Upper lobe of left lung (tissue), 6 donors: Measurements from ENCODE around the gene MISP. TPM values are rescaled to one million over a fixed set of nuclear protein-coding genes. Genes with fewer than 3 reads are reported as not detected.

Experiments used
- ATAC-seq, 2 donors: fragments of 200-7000 bp; cut with Tn5 transposase; one replicate each; pipeline ENCODE4 v1.9.1; 2022; ENCODE audit warnings: mild to moderate bottlenecking in 2 of 2, moderate library complexity in 2 of 2; ENCODE audit not compliant: low FRiP score in 2 of 2
- DNase-seq, 2 donors: peaks; one replicate each; pipeline ENCODE4 v3.0.0-alpha.2; 2019 to 2020
- H3K27ac ChIP-seq, 4 donors: fragments of 200-600 bp; sonication (generic); one replicate each; pipeline ENCODE4 v1.5.1; 2016 to 2019
- H3K27me3 ChIP-seq, 4 donors: fragments of 200-600 bp; sonication (generic); one replicate each; pipeline ENCODE4 v1.5.1; 2017 to 2019
- H3K36me3 ChIP-seq, 4 donors: fragments of 200-600 bp; sonication (generic); one replicate each; pipeline ENCODE4 v1.5.1; 2016 to 2019
- H3K4me1 ChIP-seq, 4 donors: fragments of 200-600 bp; sonication (generic); one replicate each; pipeline ENCODE4 v1.5.1; 2018 to 2019
- H3K4me3 ChIP-seq, 4 donors: fragments of 200-600 bp; sonication (generic); one replicate each; pipeline ENCODE4 v1.5.1; 2017 to 2019; ENCODE audit warnings: mild to moderate bottlenecking in 2 of 4, moderate library complexity in 1 of 4
- H3K9me3 ChIP-seq, 4 donors: fragments of 200-600 bp; sonication (generic); one replicate each; pipeline ENCODE4 v1.5.1; 2018 to 2019
- CTCF ChIP-seq, 6 experiments: fragments of 450-650 bp in 4 of 6; fragments of 200-600 bp in 2 of 6; sonication (generic) in 2 of 6; IDR thresholded peaks; one replicate each; pipeline ENCODE4 v1.5.1; 2016 to 2019; ENCODE audit warnings: antibody characterized with exemption in 6 of 6
- EP300 ChIP-seq, 4 donors: sonication (generic); formaldehyde crosslinking; IDR thresholded peaks; one replicate each; pipeline ENCODE4 v1.5.1; 2017; ENCODE audit warnings: antibody characterized with exemption in 4 of 4, control low read depth in 2 of 4
- POLR2A ChIP-seq, 4 donors: fragments of 450-650 bp; IDR thresholded peaks; one replicate each; pipeline ENCODE4 v1.5.1; 2016 to 2017; ENCODE audit warnings: antibody characterized with exemption in 4 of 4, mild to moderate bottlenecking in 2 of 4
- POLR2AphosphoS5 ChIP-seq, 2 donors: sonication (generic); formaldehyde crosslinking; IDR thresholded peaks; one replicate each; pipeline ENCODE4 v1.5.1; 2017; ENCODE audit warnings: antibody characterized with exemption in 2 of 2
- WGBS, 2 donors: methylation state at CpG; one replicate each; pipeline ENCODE4 v1.1.5; 2017 to 2018; 5-methylcytosine and 5-hydroxymethylcytosine counted together
- total RNA-seq, 6 donors: library from RNA; depleted of rRNA in 4 of 6; stranded (reverse); fragments of >200 nt in 4 of 6; gene quantifications; one replicate each; pipeline versions ENCODE4 v1.1.0 to v1.2.1, GENCODE V29; 2016 to 2021
- donor health status: DM: no; HTN: no; CAD: no; lungs with moderate emphysema.
- donor health status: DM: no; HTN: yes; CAD: no; lungs with severe emphysema.

MISP gene
- total RNA-seq, 6 donors from 2014 or later: 22.5 to 51.5 (median 37.5) TPM

- no peaks in the 10 kb centered on the region for H3K9me3 ChIP-seq
- H3K4me3 ChIP-seq: no peak overlapping the region
- 92 to 96% methylated on average over 12 of the region's 12 CpGs for WGBS, 2 donors
- H3K27me3 ChIP-seq: no peaks in the 10 kb centered on the region
- no peak overlapping the region for H3K27ac ChIP-seq
- no peaks in the 10 kb centered on the region for H3K36me3 ChIP-seq
- H3K4me1 ChIP-seq: no peaks in the 10 kb centered on the region
- ATAC-seq (no peak), DNase-seq (no peak)
- TF ChIP-seq POLR2AphosphoS5 (IDR thresholded peaks at IDR 0.05): no peak
- TF ChIP-seq POLR2A (IDR thresholded peaks at IDR 0.05): no peak
- no peak for TF ChIP-seq CTCF (IDR thresholded peaks at IDR 0.05)
- TF ChIP-seq EP300 (IDR thresholded peaks at IDR 0.05): no peak
Observed at GRCh38 chr19:764301-764700, 13.4 kb downstream of the MISP start.

- TF ChIP-seq POLR2A (IDR thresholded peaks at IDR 0.05) (no peak), POLR2AphosphoS5 (IDR thresholded peaks at IDR 0.05) (no peak), EP300 (IDR thresholded peaks at IDR 0.05) (no peak), CTCF (IDR thresholded peaks at IDR 0.05) (no peak)
- WGBS, 2 donors: 74 to 100% methylated on average over 1 to 7 of the region's 7 CpGs
Observed at GRCh38 chr19:765179-765738, 14.3 kb downstream of the MISP start.

GRCh38 chr19:768424-768823 lies 17.5 kb downstream of the MISP start:
- WGBS, 2 donors: 76 to 83% methylated on average over 14 of the region's 14 CpGs

More at GRCh38 chr19:765179-765738, 14.3 kb downstream of the MISP start:
- no peaks in the 10 kb centered on the region for H3K36me3 ChIP-seq
- H3K4me3 ChIP-seq: no peak overlapping the region
- ATAC-seq (no peak), DNase-seq (no peak)
- H3K4me1 ChIP-seq: peaks cover 0 to 3% (median under 1%) of the 10 kb centered on the region in 4 donors
- no peaks in the 10 kb centered on the region for H3K9me3 ChIP-seq
- no peaks in the 10 kb centered on the region for H3K27me3 ChIP-seq
- H3K27ac ChIP-seq: no peak overlapping the region

GRCh38 chr19:769616-770015 lies 18.7 kb downstream of the MISP start:
- WGBS, 2 donors: 81 to 84% methylated on average over 5 to 6 of the region's 6 CpGs
- no peak overlapping the region for H3K27ac ChIP-seq
- no peaks in the 10 kb centered on the region for H3K9me3 ChIP-seq
- TF ChIP-seq POLR2AphosphoS5 (IDR thresholded peaks at IDR 0.05): no peak
- DNase-seq (no peak), ATAC-seq (no peak)
- peaks cover 4 to 13% (median 8%) of the 10 kb centered on the region in 4 donors for H3K4me1 ChIP-seq
- H3K4me3 ChIP-seq: no peak overlapping the region
- no peaks in the 10 kb centered on the region for H3K27me3 ChIP-seq
- H3K36me3 ChIP-seq: no peaks in the 10 kb centered on the region

More at GRCh38 chr19:768424-768823, 17.5 kb downstream of the MISP start:
- Histone ChIP-seq H3K27me3 (no peaks in the 10 kb centered on the region), H3K36me3 (no peaks in the 10 kb centered on the region), H3K27ac (peak overlapping the region in 1 of 4 donors; percentile 4), H3K4me1 (peaks cover 4 to 13% (median 8%) of the 10 kb centered on the region in 4 donors), H3K4me3 (no peak overlapping the region), H3K9me3 (no peaks in the 10 kb centered on the region)
- TF ChIP-seq CTCF (IDR thresholded peaks at IDR 0.05) (no peak), POLR2A (IDR thresholded peaks at IDR 0.05) (no peak), POLR2AphosphoS5 (IDR thresholded peaks at IDR 0.05) (no peak), EP300 (IDR thresholded peaks at IDR 0.05) (no peak)
- ATAC-seq (peak in 1 of 2 donors; percentile 77), DNase-seq (no peak)

GRCh38 chr19:771332-771785 lies 20.4 kb downstream of the MISP start:
- H3K4me3 ChIP-seq: no peak overlapping the region
- no peak overlapping the region for H3K27ac ChIP-seq
- no peaks in the 10 kb centered on the region for H3K9me3 ChIP-seq
- DNase-seq (no peak), ATAC-seq (peak in 1 of 2 donors; percentile 64)
- 21 to 30% methylated on average over 6 of the region's 6 CpGs for WGBS, 2 donors
- H3K36me3 ChIP-seq: no peaks in the 10 kb centered on the region
- H3K4me1 ChIP-seq: peaks cover 4 to 13% (median 8%) of the 10 kb centered on the region in 4 donors
- TF ChIP-seq EP300 (IDR thresholded peaks at IDR 0.05) (no peak), POLR2A (IDR thresholded peaks at IDR 0.05) (no peak), CTCF (IDR thresholded peaks at IDR 0.05) (peak in 5 of 6 experiments; percentile 21 to 54 (median 44)), POLR2AphosphoS5 (IDR thresholded peaks at IDR 0.05) (no peak)
- no peaks in the 10 kb centered on the region for H3K27me3 ChIP-seq
